HCT116 (cell line): ENCODE results near the gene USPL1. TPM values are rescaled to one million over a fixed set of nuclear protein-coding genes. Genes with fewer than 3 reads are reported as not detected.

ENCODE experiments used
- ATAC-seq: fragments of 200-7000 bp; cut with Tn5 transposase; 2 replicates; pipeline ENCODE4 v1.9.1; 2020; ENCODE audit warnings: mild to moderate bottlenecking, moderate library complexity
- BruUV-seq: library from RNA; stranded (reverse); fragments of 400-500 nt; replicated peaks from 2 replicates; lab custom pipeline; 2021; lab: Mats Ljungman, UMichigan
- CTCF ChIA-PET: fragments of 300-600 bp; sonication (Branson Sonifier 250); formaldehyde crosslinking; loops from one replicate; lab custom pipeline; 2021; ENCODE audit warnings: antibody characterized with exemption; lab: Charles Lee
- POLR2A ChIA-PET: fragments of 300-600, 350-600 bp; sonication (Branson Sonifier 250); formaldehyde crosslinking; loops from one replicate; lab custom pipeline; 2021; ENCODE audit warnings: antibody characterized with exemption; lab: Charles Lee
- RAD21 ChIA-PET, 2 experiments: fragments of 300-600 bp; sonication (Branson Sonifier 250); formaldehyde crosslinking; loops; one replicate each; lab custom pipeline; 2023; ENCODE audit warnings: low total read pairs in 2 of 2; ENCODE audit not compliant: uncharacterized antibody in 2 of 2, unreplicated experiment in 2 of 2, low non-redundant PET in 1 of 2; lab: Charles Lee
- DNase-seq: peaks from one replicate; pipeline ENCODE4 v3.0.0-alpha.2; 2010; ENCODE audit warnings: low read depth, low spot score
- H2AFZ ChIP-seq: fragments of 200-600 bp; shearing (Covaris generic), sonication (generic); 2 replicates; pipeline ENCODE4 v1.6.1; 2017; ENCODE audit warnings: low read depth, mixed run types, mixed read lengths, antibody characterized with exemption, low read length; ENCODE audit not compliant: poor library complexity, severe bottlenecking
- H3K27ac ChIP-seq: 2 replicates; pipeline ENCODE4 v1.5.1; 2012; ENCODE audit warnings: low read depth, low read length
- H3K27me3 ChIP-seq: fragments of 200-600 bp; sonication (generic); 2 replicates; pipeline ENCODE4 v1.6.1; 2016; ENCODE audit warnings: mixed run types, low read length, mixed read lengths; ENCODE audit not compliant: insufficient read depth
- H3K36me3 ChIP-seq, 2 experiments: fragments of 200-500 bp in 1 of 2; fragments of 200-600 bp in 1 of 2; sonication (Bioruptor generic) in 1 of 2; sonication (generic) in 1 of 2; 2 replicates each; pipeline versions ENCODE4 v1.5.1 to v1.6.1; 2014 to 2016; ENCODE audit warnings: low read length in 2 of 2, inconsistent platforms in 1 of 2, mixed read lengths in 1 of 2, mixed run types in 1 of 2; ENCODE audit not compliant: insufficient read depth in 2 of 2, control insufficient read depth in 1 of 2
- H3K4me1 ChIP-seq, 2 experiments: fragments of 200-600 bp in 1 of 2; sonication (generic) in 1 of 2; 2 replicates each; pipeline versions ENCODE4 v1.5.1 to v1.6.1; 2012 to 2017; ENCODE audit warnings: low read length in 2 of 2, inconsistent platforms in 1 of 2, mild to moderate bottlenecking in 1 of 2, mixed read lengths in 1 of 2, mixed run types in 1 of 2, moderate library complexity in 1 of 2; ENCODE audit not compliant: insufficient read depth in 2 of 2, control insufficient read depth in 1 of 2
- H3K4me2 ChIP-seq: fragments of 200-600 bp; sonication (generic); 2 replicates; pipeline ENCODE4 v1.6.1; 2017; ENCODE audit warnings: mixed run types, low read length, mixed read lengths
- H3K4me3 ChIP-seq, 2 experiments: fragments of 200-600 bp in 1 of 2; sonication (generic) in 1 of 2; replicated peaks in 1 of 2; 2 replicates each; pipeline ENCODE4 v1.5.1; 2011 to 2016; ENCODE audit warnings: low read length in 2 of 2, control low read depth in 1 of 2, low read depth in 1 of 2, mild to moderate bottlenecking in 1 of 2, mixed read lengths in 1 of 2, mixed run types in 1 of 2
- H3K79me2 ChIP-seq: fragments of 200-600 bp; sonication (generic); 2 replicates; pipeline ENCODE4 v1.6.1; 2017; ENCODE audit warnings: mild to moderate bottlenecking, mixed run types, low read length, moderate library complexity, mixed read lengths; ENCODE audit not compliant: insufficient read depth
- H3K9ac ChIP-seq: fragments of 200-600 bp; sonication (generic); 2 replicates; pipeline ENCODE4 v1.6.1; 2016; ENCODE audit warnings: low read length, mixed read lengths
- H3K9me2 ChIP-seq: fragments of 200-600 bp; sonication (generic), shearing (Covaris generic); 2 replicates; pipeline ENCODE4 v1.6.1; 2017; ENCODE audit warnings: mixed run types, mild to moderate bottlenecking, moderate library complexity; ENCODE audit not compliant: insufficient read depth
- H3K9me3 ChIP-seq, 2 experiments: fragments of 200-500 bp in 1 of 2; fragments of 200-600 bp in 1 of 2; sonication (Bioruptor generic) in 1 of 2; sonication (generic) in 1 of 2; 2 replicates each; pipeline ENCODE4 v1.6.1; 2014 to 2017; ENCODE audit warnings: low read length in 2 of 2, mixed read lengths in 2 of 2, inconsistent platforms in 1 of 2, low read depth in 1 of 2, mild to moderate bottlenecking in 1 of 2, mixed run types in 1 of 2, moderate library complexity in 1 of 2; ENCODE audit not compliant: control insufficient read depth in 1 of 2, insufficient read depth in 1 of 2
- H4K20me1 ChIP-seq: fragments of 200-600 bp; sonication (generic), shearing (Covaris generic); 2 replicates; pipeline ENCODE4 v1.6.1; 2017; ENCODE audit warnings: mixed run types, mild to moderate bottlenecking, moderate library complexity; ENCODE audit not compliant: insufficient read depth
- EGR1 ChIP-seq: IDR thresholded peaks from 2 replicates; pipeline ENCODE4 v1.6.1; 2012; ENCODE audit warnings: low read depth
- FOSL1 ChIP-seq: IDR thresholded peaks from 2 replicates; pipeline ENCODE4 v1.6.1; 2012; ENCODE audit warnings: low read depth
- JUND ChIP-seq: IDR thresholded peaks from 2 replicates; pipeline ENCODE4 v1.6.1; 2012
- TCF7L2 ChIP-seq: IDR thresholded peaks from 2 replicates; pipeline ENCODE4 v1.7.0; 2011; ENCODE audit warnings: borderline replicate concordance, inconsistent platforms; ENCODE audit not compliant: insufficient read depth, insufficient read length; ENCODE audit errors: extremely low read depth
- intact Hi-C: fragments of 100-400 bp; cut with micrococcal nuclease; formaldehyde crosslinking; loops from 2 replicates; pipeline ENCODE4 v1.10.0; 2022
- total RNA-seq: library from RNA; stranded (reverse); gene quantifications from one replicate; pipeline ENCODE4 v1.2.1, GENCODE V29; 2021; ENCODE audit not compliant: unreplicated experiment

Gene USPL1
- total RNA-seq, 1 experiment from 2014 or later, result 19.7 TPM

GRCh38 chr13:30634838-30635237 lies 17.1 kb downstream of the USPL1 start:
- H2AFZ ChIP-seq, result no peak overlapping the region
- H3K4me2 ChIP-seq, result no peak overlapping the region
- no TSS peak for BruUV-seq
- H4K20me1 ChIP-seq, result peaks cover 16% of the 10 kb centered on the region; the same call in 1 of the 2 replicates
- H3K36me3 ChIP-seq, result peaks cover 17 to 33% of the 10 kb centered on the region in 2 experiments; a peak in 3 of 4 replicates
- H3K27me3 ChIP-seq, result no peaks in the 10 kb centered on the region
- no peak overlapping the region for H3K4me3 ChIP-seq
- no peaks in the 10 kb centered on the region for H3K4me1 ChIP-seq
- intact Hi-C loops, result no loop called here
- peaks cover 92% of the 10 kb centered on the region for H3K79me2 ChIP-seq
- ChIA-PET RAD21 (no interaction called here), CTCF (no interaction called here), POLR2A (no interaction called here)
- no peak for TF ChIP-seq TCF7L2
- TF ChIP-seq FOSL1, result no peak
- H3K27ac ChIP-seq, result no peak overlapping the region
- no peaks in the 10 kb centered on the region for H3K9me3 ChIP-seq
- no peak for DNase-seq
- H3K9me2 ChIP-seq, result no peaks in the 10 kb centered on the region
- H3K9ac ChIP-seq, result no peak overlapping the region
- ATAC-seq, result no peak

- CTCF ChIA-PET, result no interaction called here
- Histone ChIP-seq H2AFZ (no peak overlapping the region), H3K4me2 (no peak overlapping the region), H4K20me1 (peaks cover 10% of the 10 kb centered on the region; the same call in 1 of the 2 replicates), H3K9me2 (no peaks in the 10 kb centered on the region), H3K4me3 (no peak overlapping the region), H3K9ac (no peak overlapping the region)
- POLR2A ChIA-PET, result no interaction called here
- BruUV-seq, result no TSS peak
- intact Hi-C loops, result no loop called here
- no peak for DNase-seq
- TF ChIP-seq JUND (no peak), EGR1 (no peak)
- TF ChIP-seq, all 23 proteins: peak for 0
- no peaks in the 10 kb centered on the region for H3K9me3 ChIP-seq
- no peaks in the 10 kb centered on the region for H3K27me3 ChIP-seq
- H3K27ac ChIP-seq, result no peak overlapping the region
- H3K79me2 ChIP-seq, result peaks cover 94% of the 10 kb centered on the region
- H3K36me3 ChIP-seq, result peaks cover 10 to 26% of the 10 kb centered on the region in 2 experiments; a peak in 3 of 4 replicates
- ATAC-seq, result no peak
- RAD21 ChIA-PET, result no interaction called here
- no peaks in the 10 kb centered on the region for H3K4me1 ChIP-seq
These were observed 20.6 kb downstream of the USPL1 start for GRCh38 chr13:30638301-30638700.
